C1 segment of cervical spinal cord (tissue), 14 donors: ENCODE measurements around the gene ZBTB7B.

ENCODE experiments used
- DNase-seq, 14 donors: peaks; one replicate each; lab custom pipeline; 2025; lab: John Stamatoyannopoulos, UW

ZBTB7B gene

DNA sequence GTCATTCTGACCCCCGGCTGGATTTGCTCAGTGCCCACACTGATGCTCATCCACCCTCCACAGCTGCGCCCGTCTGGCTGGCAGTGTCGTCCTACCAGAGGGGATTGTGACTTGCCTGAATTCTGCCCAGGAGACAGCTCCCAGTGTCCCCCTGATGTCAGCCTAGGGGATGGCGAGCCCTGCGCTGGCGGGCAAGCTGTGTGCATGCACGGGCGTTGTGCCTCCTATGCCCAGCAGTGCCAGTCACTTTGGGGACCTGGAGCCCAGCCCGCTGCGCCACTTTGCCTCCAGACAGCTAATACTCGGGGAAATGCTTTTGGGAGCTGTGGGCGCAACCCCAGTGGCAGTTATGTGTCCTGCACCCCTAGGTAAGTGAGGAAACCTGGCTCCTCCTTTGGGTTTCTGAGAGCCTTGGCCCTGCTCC, 55.2 kb downstream of the ZBTB7B start:
- DNase-seq = no peak

- no peak for DNase-seq
These were observed 58.1 kb downstream of the ZBTB7B start for GRCh38 chr1:155060736-155061135.

GRCh38 chr1:155061381-155062150, 59.0 kb downstream of the ZBTB7B start:
- peak in 12 of 14 donors; percentile 2 to 77 (median 52) for DNase-seq

DNA sequence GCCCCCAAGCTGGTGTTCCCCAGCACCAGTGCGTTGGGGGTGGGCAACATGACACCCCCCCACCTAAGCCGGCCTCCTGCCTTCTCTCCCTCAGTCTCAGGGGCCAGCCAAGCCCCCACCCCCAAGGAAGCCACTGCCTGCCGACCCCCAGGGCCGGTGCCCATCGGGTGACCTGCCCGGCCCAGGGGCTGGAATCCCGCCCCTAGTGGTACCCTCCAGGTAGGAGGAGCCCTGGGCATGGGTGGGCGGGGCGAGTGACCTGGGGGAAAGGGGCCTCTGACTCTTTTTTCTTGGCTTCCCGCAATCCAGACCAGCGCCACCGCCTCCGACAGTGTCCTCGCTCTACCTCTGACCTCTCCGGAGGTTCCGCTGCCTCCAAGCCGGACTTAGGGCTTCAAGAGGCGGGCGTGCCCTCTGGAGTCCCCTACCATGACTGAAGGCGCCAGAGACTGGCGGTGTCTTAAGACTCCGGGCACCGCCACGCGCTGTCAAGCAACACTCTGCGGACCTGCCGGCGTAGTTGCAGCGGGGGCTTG, 59.6 kb downstream of the ZBTB7B start:
- DNase-seq = no peak

DNA sequence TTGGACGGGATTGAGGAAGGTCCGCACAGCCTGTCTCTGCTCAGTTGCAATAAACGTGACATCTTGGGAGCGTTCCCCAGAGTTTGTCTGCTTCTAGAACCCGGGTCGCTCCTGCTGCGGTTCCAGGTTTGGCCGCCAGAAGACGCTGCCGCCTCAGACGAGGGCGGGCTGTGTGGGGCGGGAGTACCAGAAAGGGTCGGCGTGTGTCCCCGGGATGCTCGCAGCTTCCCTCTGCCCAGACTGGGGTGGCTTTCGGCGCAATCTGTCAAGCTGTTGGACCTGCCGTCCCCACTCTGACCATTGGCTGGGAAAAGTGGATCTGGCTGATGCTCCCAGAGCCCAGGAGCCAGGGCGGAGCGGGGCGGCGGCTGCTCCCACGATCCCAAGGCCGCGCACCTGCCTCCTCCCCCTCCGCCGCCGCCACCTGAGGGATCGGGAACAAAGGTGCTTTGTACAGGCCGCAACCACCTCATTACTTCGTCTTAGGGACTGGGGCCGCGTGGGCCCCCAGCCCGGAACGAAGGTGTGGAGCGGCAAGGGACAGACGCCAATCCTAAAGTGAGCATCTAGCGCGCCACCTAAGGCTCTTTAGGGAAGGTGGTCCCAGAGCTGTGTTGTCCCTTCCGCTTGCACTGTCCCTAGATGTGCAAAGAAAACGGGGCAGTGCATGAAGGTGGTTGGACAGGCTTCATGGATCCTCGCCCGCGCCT, 60.3 kb downstream of the ZBTB7B start:
- DNase-seq = peak in 1 of 14 donors; percentile 16

- DNase-seq = peak in 12 of 14 donors; percentile 7 to 66 (median 36)
These were observed 61.0 kb downstream of the ZBTB7B start, which contains the start of gene EFNA4 for GRCh38 chr1:155063550-155064110. EFNA4 (plus strand) TSS chr1:155063740; CDS start chr1:155063824, 84 bp downstream.

GRCh38 chr1:155064111-155064831, 61.7 kb downstream of the ZBTB7B start:
- no peak for DNase-seq

- DNase-seq = no peak
These were observed 62.3 kb downstream of the ZBTB7B start for GRCh38 chr1:155064832-155065429.

DNA sequence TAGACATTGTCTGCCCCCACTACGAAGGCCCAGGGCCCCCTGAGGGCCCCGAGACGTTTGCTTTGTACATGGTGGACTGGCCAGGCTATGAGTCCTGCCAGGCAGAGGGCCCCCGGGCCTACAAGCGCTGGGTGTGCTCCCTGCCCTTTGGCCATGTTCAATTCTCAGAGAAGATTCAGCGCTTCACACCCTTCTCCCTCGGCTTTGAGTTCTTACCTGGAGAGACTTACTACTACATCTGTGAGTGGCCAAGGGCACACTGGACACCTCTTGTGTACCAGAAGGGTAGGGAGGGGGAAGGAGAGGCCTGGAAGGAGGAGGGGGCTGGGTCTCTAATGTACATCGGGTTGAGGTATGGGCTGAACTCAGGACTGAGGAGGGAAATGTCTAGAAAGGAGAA, 64.2 kb downstream of the ZBTB7B start:
- no peak for DNase-seq
